ENCODE data around the gene RNF169. TPM values are rescaled to one million over a fixed set of nuclear protein-coding genes. Genes with fewer than 3 reads are reported as not detected.

Gene RNF169
- total RNA-seq, 1 experiment from 2014 or later: 13.0 TPM

- no peak overlapping the region for H3K27ac Mint-ChIP-seq
- DNase-seq: peak; percentile 78
These were observed 47.3 kb upstream of the RNF169 start for GRCh38 chr11:74701351-74701750.

More at GRCh38 chr11:74701351-74701750, 47.3 kb upstream of the RNF169 start:
- no peaks in the 10 kb centered on the region for H3K9me3 ChIP-seq (ENCODE audit: control insufficient read depth, low read depth, low read length)
- no peak overlapping the region for H2BK120ac ChIP-seq (ENCODE audit: low read depth, low read length, poor library complexity, severe bottlenecking)
- H3T11ph ChIP-seq (ENCODE audit: low read length): no peak overlapping the region
- H3K4me1 ChIP-seq (ENCODE audit: insufficient read depth, low read length): peaks cover 6% of the 10 kb centered on the region; the same call in 1 of the 2 replicates
- no peaks in the 10 kb centered on the region for H3K27me3 ChIP-seq (ENCODE audit: insufficient read depth, low read length)
- Mint-ChIP-seq H3K27me3 (ENCODE audit: low read depth) (peaks cover 4% of the 10 kb centered on the region), H3K9me3 (no peaks in the 10 kb centered on the region), H3K36me3 (ENCODE audit: insufficient read depth in 1 of 3, low read depth in 3 of 3) (no peaks in the 10 kb centered on the region; a peak in 1 of 7 replicates), H3K4me3 (no peak overlapping the region), H3K4me1 (peaks cover 11 to 14% of the 10 kb centered on the region in 2 experiments)
- H3K4me2 ChIP-seq (ENCODE audit: insufficient read depth, insufficient read length, low read length): no peak overlapping the region
- no peak overlapping the region for H3K27ac ChIP-seq (ENCODE audit: insufficient read length, low read depth, low read length)
- WGBS (ENCODE audit: extremely low coverage, insufficient read length, low lambda C conversion rate): no CpG with 5 or more reads among the region's 8 CpGs
- H3K23me2 ChIP-seq (ENCODE audit: insufficient read length, low read depth, low read length, poor library complexity, severe bottlenecking): no peaks in the 10 kb centered on the region
- no peak overlapping the region for H2AK5ac ChIP-seq (ENCODE audit: insufficient read length, low read length)
- H2BK5ac ChIP-seq (ENCODE audit: insufficient read length, low read length): no peak overlapping the region
- H3K56ac ChIP-seq (ENCODE audit: insufficient read length, low read depth, low read length): no peak overlapping the region
- no peak overlapping the region for H4K8ac ChIP-seq (replicated peaks; ENCODE audit: insufficient read length, low read depth, low read length)
- H2BK20ac ChIP-seq (ENCODE audit: low read depth, low read length, poor library complexity, severe bottlenecking): no peak overlapping the region
- H3K79me2 ChIP-seq (ENCODE audit: insufficient read depth, low read length): no peaks in the 10 kb centered on the region
- no peaks in the 10 kb centered on the region for H4K20me1 ChIP-seq (ENCODE audit: control insufficient read depth, insufficient read depth, insufficient read length)
- no peak overlapping the region for H3K4ac ChIP-seq (ENCODE audit: low read depth, low read length)
- no peak overlapping the region for H3K9ac ChIP-seq (ENCODE audit: extremely low read depth, insufficient read length, low read length)
- no peak overlapping the region for H2BK15ac ChIP-seq (ENCODE audit: low read depth, low read length)
- no peak overlapping the region for H2AFZ ChIP-seq (ENCODE audit: low read length)
- H3K23ac ChIP-seq (ENCODE audit: insufficient read length, low read depth, low read length): no peak overlapping the region
- TF ChIP-seq CTCF (conservative IDR thresholded peaks at IDR 0.05): peak; percentile 58
- H3K14ac ChIP-seq (ENCODE audit: insufficient read depth, low read length): no peak overlapping the region; the same call in 1 of the 2 replicates
- H4K5ac ChIP-seq (ENCODE audit: insufficient read length, low read depth, low read length): no peak overlapping the region
- H3K18ac ChIP-seq (ENCODE audit: insufficient read length, low read depth, low read length): no peak overlapping the region
- no peak overlapping the region for H2BK12ac ChIP-seq (ENCODE audit: insufficient read length, low read depth, low read length)
- H4K91ac ChIP-seq (ENCODE audit: insufficient read length, low read depth, low read length): no peak overlapping the region
- H3K79me1 ChIP-seq (ENCODE audit: insufficient read depth, low read depth, low read length, poor library complexity, severe bottlenecking): no peaks in the 10 kb centered on the region

Data from H9 (cell line).